NCI-H2227 treated with DMSO at 0.1 percent for 48 hours (cell line): Measurements from ENCODE around the gene ATP6V0A4.
"Not testable (repeated sequence)": the region's sequence is repeated elsewhere in the genome, so short reads cannot be mapped to it uniquely, and the experiment has no call there.

Experiments
- DNase-seq: peaks from one replicate; lab custom pipeline; 2025; lab: John Stamatoyannopoulos, UW

ATP6V0A4 gene

DNA sequence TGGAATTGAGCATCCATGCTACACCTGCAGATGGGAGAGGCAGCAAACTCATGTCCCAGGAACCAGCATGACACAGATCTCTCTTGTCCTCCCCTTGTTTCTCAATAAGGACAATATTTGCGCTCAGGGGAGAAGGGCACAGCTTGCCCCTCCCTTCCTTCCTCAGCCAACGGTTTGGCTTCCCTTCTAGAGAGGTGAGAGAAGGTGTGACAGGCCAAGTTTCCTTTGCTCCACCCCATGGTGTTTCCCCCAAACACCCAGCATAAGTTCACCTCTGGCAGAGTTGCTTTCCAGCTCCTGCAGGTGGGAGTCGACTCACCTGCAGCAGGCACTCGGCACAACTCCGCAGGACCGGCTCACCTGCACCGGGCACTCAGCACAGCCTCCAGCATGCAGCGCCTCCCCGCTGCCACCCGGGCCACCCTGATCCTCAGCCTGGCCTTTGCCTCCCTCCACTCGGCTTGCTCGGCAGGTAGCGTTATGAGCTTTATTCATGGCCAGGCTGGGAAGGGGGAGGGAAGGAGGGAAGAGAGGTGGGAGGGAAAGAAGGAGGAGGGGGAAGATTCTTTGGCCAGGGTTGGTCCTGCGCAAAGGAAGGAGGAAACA is at the start of gene ATP6V0A4, which contains the start of gene TMEM213:
Gene ATP6V0A4, minus strand, starts transcription at position 482 of the 606 bp plus-strand sequence. CDS start 26,949 bp downstream, outside the sequence.
Gene TMEM213, plus strand, starts transcription at position 280 of the 606 bp plus-strand sequence. Its CDS starts 111 bp downstream, at position 391.
- DNase-seq = no peak

DNA sequence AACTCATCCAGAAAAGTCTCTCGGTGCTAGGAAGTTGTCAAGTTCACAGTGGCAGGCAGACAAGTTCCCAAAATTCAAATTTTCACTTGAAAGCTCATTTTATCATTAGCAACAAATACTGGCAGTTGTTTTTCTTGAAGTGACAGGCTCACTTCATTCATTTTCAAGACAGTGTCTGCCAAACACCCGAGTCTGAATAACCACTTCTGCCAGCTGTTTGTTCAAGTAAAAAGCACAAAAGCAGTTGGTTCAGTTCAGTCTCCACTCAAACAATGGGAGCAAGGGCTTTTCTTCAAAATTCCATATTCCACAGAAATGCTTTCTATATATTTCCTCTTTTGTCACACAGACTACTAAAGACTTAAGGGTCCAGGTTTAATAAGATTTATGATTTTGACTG is 47.7 kb upstream of the ATP6V0A4 start:
- DNase-seq = no peak

DNA sequence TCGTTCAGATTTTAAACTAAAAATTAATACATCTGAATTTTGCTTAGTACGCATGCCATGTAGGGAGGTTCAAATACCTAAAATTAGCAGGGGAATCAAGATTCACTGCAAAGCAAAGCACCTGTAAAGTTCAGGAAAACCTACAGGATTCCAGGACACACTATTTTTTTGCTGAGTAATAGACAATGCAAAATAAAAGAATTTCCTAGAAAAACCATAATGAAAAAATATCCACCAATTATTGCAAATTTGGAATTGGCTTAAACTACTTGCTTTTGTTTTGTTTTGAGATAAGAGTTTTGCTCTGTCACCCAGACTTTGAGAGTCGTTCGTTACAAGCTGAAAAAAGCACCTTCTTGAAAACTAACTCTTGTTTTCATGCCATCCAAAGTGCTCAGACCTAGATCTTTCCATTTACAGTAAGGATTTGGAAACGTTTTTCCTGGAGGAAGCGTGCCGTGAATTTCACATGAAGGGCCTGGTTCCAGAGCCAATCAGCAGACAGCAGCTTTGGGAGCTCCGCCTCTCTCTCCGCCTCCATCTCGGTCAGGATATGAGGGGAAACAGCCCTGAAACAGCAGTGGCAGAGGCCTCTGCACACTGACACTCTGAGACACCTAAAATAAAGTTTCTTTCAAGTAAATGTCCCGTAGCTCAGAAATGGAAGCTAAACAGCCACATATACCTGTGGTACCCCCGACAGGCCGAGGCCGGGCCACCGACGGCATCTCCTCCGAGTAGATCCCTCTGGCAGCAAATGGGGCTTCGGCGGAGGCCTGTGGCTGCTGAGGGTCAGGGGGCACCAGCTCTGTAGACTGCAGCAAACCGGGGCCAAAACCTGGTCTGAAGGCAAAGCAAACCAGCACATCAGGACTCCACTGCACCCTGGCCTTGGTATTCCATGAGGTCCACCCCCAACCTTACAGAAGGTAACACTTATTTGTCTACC is 45.9 kb upstream of the ATP6V0A4 start:
- DNase-seq = no peak

DNA sequence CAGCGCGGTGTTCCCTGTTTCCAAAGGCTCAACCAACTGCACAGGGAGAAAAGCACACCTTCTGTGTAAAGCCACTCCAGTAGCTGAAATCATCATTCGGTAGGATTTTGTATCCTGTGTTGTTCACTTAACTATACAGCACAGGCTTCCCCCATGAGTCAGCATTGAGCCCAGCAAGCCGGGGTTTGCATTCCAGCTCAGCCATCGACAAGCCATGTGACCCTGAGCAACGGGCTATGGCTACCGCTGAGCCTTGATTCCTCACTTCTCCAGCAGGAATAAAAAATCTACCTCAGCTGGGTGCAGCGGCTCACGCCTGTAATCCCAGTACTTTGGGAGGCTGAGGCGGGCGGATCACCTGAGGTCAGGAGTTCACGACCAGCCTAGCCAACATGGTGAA is 44.1 kb upstream of the ATP6V0A4 start:
- no peak for DNase-seq

DNA sequence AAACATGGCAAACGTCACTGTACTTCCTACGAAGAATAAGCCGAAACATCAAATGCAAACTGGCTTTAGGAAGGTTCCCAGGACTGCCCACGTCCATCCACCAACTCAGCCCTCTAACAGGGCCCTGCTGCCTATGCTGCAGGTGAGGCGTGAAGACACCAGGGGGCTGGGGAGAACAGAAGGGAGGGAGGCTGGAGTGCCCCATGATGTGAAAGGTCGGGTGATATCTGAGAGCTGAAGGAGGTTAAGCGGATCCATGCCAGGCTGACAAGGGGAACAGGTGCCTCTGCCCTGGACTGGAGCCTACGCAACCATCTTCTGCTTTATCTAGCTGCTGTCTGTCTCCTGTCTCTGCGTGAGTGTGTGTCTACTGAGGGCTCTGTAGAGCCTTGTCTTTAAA is 40.2 kb upstream of the ATP6V0A4 start:
- no peak for DNase-seq

DNA sequence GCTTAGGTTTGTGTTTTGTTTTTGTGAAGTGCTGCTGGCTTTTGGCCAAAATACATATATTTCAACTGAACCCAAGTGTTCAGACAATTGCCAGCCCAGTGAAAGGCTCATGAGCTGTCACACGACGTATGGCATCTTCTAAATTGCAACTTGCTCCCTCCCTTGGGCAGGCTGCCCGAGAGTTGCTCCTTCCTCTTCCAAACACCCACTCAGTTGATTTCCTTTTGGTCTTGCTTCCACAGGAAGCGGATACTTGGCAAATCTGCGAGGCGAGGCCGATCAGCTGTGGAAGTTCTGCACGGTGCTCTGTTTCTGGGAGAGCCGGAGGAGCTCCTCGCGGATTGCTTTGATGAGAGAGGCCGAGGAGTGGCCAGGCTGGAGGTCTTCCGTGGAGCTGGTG is 39.6 kb upstream of the ATP6V0A4 start:
- DNase-seq = no peak

DNA sequence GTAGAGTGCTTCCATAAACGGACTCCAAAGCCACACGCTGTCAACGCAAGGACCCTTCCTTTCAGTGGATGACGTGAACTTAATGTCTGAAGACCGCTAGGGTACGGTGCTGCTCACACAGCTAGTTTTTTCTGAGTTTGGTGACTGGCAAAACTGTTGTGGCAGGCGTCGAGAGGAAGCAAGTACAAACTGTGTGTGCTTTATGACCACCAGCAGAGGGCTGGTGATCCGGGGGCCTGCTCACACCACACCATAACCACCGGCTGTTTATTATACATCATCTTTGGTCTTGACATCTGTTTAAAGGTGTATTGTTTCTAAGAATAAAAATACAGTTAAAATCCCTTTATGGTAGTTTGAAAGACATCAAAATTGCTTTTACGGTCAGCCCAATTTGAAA is 37.1 kb upstream of the ATP6V0A4 start:
- no peak for DNase-seq

DNA sequence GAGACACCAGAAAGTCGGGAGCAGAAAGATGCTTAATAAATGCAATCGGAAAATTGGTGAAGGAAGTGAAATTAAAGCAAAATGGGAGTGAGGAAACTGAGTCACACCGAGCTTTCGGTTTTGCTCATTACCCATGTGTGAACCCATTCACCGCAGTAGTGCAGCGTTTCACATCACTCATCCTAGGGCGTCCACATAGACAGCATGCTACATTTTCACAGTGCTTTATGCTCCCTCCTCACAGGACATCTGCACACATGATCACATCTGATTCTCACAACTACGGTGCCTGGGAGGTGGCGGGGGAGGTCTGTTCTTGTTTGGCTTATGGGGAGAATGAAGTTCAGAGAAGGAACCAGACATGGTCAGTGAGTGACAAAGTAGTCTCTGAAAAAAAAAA is 36.6 kb upstream of the ATP6V0A4 start:
- no peak for DNase-seq

DNA sequence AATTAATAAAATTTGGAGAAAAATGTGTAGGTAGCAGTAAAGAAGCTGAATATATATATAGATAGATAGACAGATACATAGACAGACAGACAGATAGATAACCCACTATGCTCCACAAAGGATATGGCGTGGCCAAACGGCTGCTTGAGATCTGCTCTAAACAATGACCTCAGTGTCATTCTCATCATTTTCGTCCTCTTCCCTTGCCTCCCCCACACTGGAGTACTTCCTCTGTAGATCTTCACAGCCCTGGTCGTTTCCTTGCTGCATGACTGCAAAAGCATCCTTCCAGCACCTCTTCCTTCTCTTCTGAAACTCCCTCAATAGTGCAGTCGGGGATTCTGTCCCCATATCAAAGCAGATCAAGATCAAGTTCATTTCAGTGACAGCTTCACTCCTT is 35.6 kb upstream of the ATP6V0A4 start:
- no peak for DNase-seq

DNA sequence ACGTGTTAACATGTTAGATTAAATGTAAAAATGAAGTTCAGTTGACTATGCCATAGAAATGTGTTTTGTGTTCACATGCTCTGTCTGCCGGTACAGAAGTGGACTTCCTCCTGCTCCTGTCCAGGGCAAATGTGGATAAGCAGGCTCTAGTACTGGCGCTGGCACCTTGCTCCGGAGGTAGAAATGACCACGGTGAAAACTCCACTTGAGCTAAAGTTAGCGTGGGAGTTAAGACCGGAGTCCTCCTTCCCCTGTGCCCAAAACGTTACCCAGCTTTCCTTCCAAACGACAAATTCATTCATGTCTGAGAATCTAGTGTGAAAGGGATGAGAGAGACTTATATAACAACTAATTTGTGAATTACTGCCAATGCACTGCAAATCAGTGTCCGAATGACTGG is 35.0 kb upstream of the ATP6V0A4 start:
- DNase-seq = no peak

DNA sequence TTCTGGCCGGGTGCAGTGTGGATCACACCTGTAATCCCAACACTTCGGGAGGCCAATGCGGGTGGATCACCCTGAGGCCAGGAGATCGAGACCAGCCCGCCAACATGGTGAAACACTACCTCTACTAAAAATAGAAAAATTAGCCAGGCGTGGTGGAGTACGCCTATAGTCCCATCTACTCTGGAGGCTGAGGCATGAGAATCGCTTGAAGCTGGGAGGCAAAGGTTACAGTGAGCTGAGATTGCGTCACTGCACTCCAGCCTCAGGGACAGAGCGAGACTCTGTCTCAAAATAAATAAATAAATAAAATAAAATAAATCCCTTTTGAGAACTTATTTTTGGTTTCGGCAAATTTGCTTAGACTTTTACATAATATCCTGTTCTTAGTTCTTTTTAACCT is 31.3 kb upstream of the ATP6V0A4 start:
- no peak for DNase-seq

DNA sequence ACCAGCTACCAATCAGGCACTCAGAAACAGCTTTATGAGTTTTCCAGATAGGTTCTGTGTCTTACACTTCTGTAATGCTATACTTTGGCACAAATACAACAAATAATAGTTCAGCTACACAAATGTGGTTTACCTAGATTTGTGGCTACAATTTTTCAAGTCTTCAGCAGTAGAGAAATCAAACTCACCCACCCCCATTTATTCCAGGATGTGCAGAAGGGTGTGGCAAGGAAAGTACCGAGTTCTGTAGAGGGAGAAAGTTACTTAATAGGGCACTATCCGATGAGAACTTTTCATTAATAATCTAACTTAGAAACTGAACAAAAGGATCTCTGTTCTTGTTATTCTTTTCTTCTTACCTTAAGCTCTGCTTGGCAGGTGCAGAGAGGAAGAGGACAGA is 30.3 kb upstream of the ATP6V0A4 start:
- DNase-seq = no peak

DNA sequence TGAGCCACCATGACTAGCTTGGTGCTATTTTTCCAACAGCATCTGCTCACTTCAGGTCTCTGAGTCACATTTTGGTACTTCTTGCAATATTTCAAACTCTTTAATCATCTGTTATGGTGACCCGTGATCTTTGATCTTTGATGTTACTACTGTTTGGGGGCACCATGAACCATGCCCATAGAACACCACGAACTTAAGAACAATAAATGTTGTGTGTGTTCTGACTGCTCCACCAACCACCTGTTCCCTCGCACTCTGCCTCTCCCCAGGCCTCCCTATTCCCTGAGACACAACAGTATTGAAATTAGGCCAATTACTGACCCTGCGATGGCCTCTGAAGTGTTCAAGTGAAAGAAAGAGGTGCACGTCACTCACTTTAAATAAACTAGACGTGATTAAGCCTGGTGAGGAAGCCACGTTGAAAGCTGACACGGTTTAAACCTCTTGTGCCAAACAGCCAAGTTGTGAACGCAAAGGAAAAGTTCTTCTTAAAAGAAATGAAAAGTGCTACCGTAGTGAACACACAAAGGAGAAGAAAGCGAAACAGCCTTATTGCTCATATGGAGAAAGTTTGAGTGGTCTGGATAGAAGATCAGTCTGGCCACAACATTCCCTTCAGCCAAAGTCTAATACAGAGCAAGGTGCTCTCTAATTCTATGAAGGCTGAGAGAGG is 27.2 kb upstream of the ATP6V0A4 start:
- DNase-seq = no peak

DNA sequence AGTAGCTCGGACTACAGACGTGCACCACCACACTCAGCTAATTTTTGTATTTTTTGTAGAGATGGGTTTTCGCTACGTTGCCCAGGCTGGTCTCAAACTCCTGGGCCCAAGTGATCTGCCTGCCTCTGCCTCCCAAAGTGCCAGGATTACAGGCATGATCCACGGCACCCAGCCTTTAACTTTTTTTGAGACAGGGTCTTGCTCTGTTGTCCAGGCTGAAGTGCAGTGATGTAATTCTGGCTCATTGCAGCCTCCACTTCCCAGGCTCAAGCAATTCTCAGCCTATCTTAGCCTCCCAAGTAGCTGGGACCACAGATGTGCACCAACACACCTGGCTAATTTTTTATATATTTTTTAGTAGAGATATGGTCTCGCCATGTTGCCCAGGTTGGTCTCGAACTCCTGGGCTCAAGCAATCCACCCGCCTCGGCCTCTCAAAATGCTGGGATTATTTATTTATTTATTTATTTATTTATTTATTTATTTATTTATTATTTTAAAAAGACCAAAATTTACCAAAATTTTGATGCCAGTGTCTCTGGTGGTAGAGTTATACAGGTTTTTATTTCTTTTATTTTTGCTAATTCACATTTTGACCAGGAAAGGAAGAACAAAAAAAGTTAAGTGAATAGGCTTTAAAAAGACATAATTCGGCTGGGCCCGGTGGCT is 25.0 kb upstream of the ATP6V0A4 start:
- no peak for DNase-seq

DNA sequence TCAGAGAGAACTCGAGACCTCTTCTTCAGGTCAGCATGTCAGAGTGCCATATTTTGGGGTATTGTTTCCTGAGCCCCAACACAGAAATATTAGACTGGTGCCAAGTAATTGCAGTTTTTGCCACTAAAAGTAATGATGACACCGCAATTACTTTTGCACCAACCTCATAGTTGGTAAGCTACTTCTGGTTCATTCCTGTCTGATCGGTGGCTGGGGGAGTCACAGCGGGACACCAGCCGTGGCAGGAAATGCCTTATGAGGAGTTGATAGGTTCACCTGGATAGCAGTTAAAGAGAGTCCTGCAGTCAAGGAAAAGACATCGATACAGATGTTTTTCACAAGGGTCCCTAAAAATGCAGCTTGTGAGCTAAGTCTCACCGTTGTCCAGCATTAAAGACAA is 23.9 kb upstream of the ATP6V0A4 start:
- no peak for DNase-seq

DNA sequence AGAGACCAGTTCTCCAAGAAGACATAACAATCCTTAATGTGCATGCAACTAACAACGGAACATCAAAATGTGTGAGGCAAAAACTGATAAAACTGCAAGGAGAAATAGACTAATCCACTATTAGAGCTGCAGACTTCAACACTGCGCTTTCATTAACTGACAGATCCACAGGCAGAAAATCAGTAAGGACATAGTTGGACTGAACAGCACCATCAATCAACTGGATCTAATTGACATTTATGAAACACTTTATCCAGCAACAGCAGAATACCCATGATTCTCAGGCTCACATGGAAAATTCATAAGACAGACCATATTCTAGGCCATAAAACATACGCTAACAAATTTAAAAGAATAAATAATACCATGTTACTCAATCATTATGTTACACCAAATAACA is 21.6 kb upstream of the ATP6V0A4 start:
- DNase-seq = no peak

DNA sequence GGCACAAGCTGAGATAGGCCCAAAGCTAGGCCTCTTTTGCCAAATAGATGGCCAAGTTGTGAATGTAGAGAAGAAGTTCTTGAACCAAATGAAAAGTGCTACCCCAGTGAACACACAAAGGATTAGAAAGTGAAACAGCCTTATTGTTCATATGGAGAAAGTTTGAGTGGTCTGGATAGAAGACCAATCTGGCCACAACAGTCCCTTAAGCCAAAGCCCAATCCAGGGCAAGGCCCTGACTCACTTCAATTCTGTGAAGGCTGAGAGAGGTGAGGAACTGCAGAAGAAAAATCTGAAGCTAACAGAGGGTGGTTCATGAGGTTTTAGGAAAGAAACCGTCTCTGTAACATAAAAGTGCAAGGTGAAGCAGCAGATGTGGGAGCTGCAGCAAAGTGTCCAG is 18.7 kb upstream of the ATP6V0A4 start:
- DNase-seq = no peak

DNA sequence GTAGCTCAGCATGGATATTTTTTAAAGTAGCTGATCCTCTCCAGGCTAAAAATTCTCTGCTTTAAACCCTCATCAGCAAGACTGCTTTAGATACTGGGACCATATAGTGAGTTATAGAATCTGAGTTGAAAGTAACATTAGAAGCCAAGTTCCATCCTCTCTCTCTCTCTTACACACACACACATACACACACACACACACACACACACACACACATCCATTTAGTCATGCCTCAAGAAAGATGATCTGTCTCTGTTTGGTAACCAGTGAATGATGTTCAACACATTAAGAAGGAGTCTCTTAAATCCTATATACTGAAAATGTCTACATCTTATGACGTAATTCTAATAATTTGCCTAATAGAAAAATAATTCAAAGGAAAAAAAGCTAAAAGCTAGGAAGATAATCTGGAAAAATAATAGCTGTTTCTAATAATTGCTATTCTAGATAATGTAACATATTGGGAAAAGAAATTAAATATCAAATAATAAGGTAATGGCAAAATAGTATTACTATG is 16.9 kb upstream of the ATP6V0A4 start:
- DNase-seq = no peak

DNA sequence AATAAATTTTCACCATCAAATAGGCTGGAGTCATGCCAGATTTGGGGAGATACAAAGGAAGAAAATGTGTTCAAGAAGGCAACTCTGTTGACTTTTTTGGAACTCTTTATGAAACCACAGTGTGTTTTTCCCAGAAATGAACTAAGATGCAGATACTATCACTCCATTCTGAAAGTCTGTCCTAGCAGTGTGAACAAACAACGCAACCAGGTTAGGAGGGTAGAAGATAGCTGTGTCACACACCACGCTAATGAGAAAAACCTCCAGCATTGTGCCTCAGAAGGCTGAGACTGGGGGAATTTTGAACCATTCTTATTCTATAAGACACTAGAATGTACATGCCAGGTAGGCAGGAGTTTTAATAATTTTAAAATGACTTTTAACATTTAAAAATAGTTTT is 15.9 kb upstream of the ATP6V0A4 start:
- DNase-seq = no peak

DNA sequence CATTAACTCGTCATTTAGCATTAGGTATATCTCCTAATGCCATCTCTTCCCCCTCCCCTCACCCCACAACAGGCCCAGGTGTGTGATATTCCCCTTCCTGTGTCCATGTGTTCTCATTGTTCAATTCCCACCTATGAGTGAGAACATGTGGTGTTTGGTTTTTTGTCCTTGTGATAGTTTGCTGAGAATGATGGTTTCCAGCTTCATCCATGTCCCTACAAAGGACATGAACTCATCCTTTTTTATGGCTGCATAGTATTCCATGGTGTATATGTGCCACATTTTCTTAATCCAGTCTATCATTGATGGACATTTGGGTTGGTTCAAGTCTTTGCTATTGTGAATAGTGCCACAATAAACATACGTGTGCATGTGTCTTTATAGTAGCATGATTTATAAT is 13.3 kb upstream of the ATP6V0A4 start:
- DNase-seq = not testable (repeated sequence)

DNA sequence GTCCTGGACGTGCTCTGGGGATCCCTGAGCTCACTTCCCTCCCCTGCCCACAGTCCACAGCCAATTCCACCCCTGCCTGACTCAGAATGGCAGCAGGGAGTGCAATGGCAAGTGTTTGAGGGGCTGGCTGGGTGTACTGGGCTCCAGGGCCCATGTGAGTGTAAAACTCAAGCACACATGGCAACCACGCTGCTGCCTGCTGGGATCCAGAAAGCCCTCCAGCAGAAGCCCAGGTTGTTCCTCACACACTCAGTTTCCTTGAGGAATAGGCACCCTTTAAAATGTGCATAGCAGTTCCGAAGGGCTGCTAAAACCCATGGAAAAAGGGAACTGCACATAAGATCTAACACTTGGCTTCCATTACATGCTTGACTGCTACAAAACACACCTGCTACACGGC is 11.3 kb upstream of the ATP6V0A4 start:
- DNase-seq = no peak

DNA sequence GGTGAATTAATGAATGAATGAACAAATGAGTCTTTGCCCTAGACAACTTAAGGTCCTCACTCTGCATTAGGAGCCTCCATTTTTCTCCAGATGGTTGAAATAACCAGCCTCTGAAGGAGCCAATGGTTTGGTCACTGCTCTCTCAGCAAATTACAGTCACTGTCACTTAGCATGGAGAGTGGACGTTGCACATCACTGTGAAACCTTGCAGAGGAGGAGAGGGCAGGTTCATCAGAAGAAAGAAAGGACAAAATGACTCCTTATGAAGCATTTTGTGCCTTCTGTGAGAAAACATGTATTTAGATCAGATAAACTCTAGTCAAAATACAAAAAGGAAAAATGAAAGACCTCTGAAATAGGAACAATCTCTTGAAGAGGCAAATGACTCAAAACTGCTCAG is 6.6 kb upstream of the ATP6V0A4 start:
- no peak for DNase-seq
